WERI-Rb-1 (cell line): ENCODE measurements around the gene VSTM2B.

ENCODE experiments used
- DNase-seq: peaks from one replicate; pipeline ENCODE4 v3.0.0-alpha.2; 2020
- H3K27ac ChIP-seq: fragments of 250-450 bp; sonication (Bioruptor Pico); 2 replicates; pipeline ENCODE4 v1.5.1; 2020; ENCODE audit warnings: mild to moderate bottlenecking, moderate library complexity
- H3K27me3 ChIP-seq: fragments of 250-450 bp; sonication (Bioruptor Pico); 2 replicates; pipeline ENCODE4 v1.5.1; 2021; ENCODE audit warnings: mild to moderate bottlenecking, low read depth, moderate library complexity; ENCODE audit not compliant: insufficient read depth, severe bottlenecking
- H3K36me3 ChIP-seq: fragments of 250-450 bp; sonication (Bioruptor Pico); 2 replicates; pipeline ENCODE4 v1.5.1; 2020; ENCODE audit warnings: mild to moderate bottlenecking, moderate library complexity
- H3K4me3 ChIP-seq: 2 replicates; pipeline ENCODE4 v1.5.1; 2011; ENCODE audit warnings: low read depth, mild to moderate bottlenecking, control low read depth, low read length
- H3K9me3 ChIP-seq: fragments of 250-450 bp; sonication (Bioruptor Pico); 2 replicates; pipeline ENCODE4 v1.5.1; 2021; ENCODE audit warnings: mild to moderate bottlenecking, moderate library complexity; ENCODE audit not compliant: severe bottlenecking
- CTCF ChIP-seq: IDR thresholded peaks from 2 replicates; pipeline ENCODE4 v1.5.1; 2011; ENCODE audit warnings: low read depth, mild to moderate bottlenecking, control low read depth, inconsistent platforms, low read length

The VSTM2B gene

GRCh38 chr19:29535214-29535831 is 9.5 kb downstream of the VSTM2B start:
- TF ChIP-seq CTCF = no peak
- H3K27me3 ChIP-seq = peaks cover 93% of the 10 kb centered on the region
- no peak overlapping the region for H3K27ac ChIP-seq
- DNase-seq = no peak
- H3K36me3 ChIP-seq = no peaks in the 10 kb centered on the region
- no peak overlapping the region for H3K4me3 ChIP-seq
- peaks cover under 1% of the 10 kb centered on the region for H3K9me3 ChIP-seq

- Histone ChIP-seq H3K9me3 (no peaks in the 10 kb centered on the region), H3K36me3 (no peaks in the 10 kb centered on the region), H3K27me3 (peaks cover 93% of the 10 kb centered on the region), H3K4me3 (no peak overlapping the region), H3K27ac (no peak overlapping the region)
- TF ChIP-seq CTCF = no peak
- DNase-seq = no peak
Observed at GRCh38 chr19:29535984-29536508, 10.3 kb downstream of the VSTM2B start.

- Histone ChIP-seq H3K27ac (no peak overlapping the region), H3K4me3 (no peak overlapping the region), H3K9me3 (no peaks in the 10 kb centered on the region), H3K27me3 (peaks cover 85% of the 10 kb centered on the region), H3K36me3 (no peaks in the 10 kb centered on the region)
- no peak for DNase-seq
- TF ChIP-seq CTCF = no peak
Observed at GRCh38 chr19:29537181-29537580, 11.4 kb downstream of the VSTM2B start.

- peaks cover 83% of the 10 kb centered on the region for H3K27me3 ChIP-seq
- H3K27ac ChIP-seq = no peak overlapping the region
- no peaks in the 10 kb centered on the region for H3K36me3 ChIP-seq
- no peak for DNase-seq
- TF ChIP-seq CTCF = no peak
- H3K4me3 ChIP-seq = no peak overlapping the region
- no peaks in the 10 kb centered on the region for H3K9me3 ChIP-seq
Observed at GRCh38 chr19:29537601-29538000, 11.8 kb downstream of the VSTM2B start.

GRCh38 chr19:29538146-29538545 is 12.4 kb downstream of the VSTM2B start:
- no peak for DNase-seq

More at GRCh38 chr19:29538146-29538545, 12.4 kb downstream of the VSTM2B start:
- no peaks in the 10 kb centered on the region for H3K9me3 ChIP-seq
- H3K27me3 ChIP-seq = peaks cover 81% of the 10 kb centered on the region
- no peaks in the 10 kb centered on the region for H3K36me3 ChIP-seq
- H3K4me3 ChIP-seq = no peak overlapping the region
- H3K27ac ChIP-seq = no peak overlapping the region
- TF ChIP-seq CTCF = no peak
